ENCODE data around the gene PLEKHA6. TPM values are rescaled to one million over a fixed set of nuclear protein-coding genes. Genes with fewer than 3 reads are reported as not detected.

The PLEKHA6 gene
- total and polyA plus RNA-seq, 5 experiments from 2014 or later = 0.02 to 2.0 (median 1.2) TPM; not detected in 2

- no peak for ATAC-seq
Observed at GRCh38 chr1:204264805-204265204, 94.9 kb downstream of the PLEKHA6 start.

DNA sequence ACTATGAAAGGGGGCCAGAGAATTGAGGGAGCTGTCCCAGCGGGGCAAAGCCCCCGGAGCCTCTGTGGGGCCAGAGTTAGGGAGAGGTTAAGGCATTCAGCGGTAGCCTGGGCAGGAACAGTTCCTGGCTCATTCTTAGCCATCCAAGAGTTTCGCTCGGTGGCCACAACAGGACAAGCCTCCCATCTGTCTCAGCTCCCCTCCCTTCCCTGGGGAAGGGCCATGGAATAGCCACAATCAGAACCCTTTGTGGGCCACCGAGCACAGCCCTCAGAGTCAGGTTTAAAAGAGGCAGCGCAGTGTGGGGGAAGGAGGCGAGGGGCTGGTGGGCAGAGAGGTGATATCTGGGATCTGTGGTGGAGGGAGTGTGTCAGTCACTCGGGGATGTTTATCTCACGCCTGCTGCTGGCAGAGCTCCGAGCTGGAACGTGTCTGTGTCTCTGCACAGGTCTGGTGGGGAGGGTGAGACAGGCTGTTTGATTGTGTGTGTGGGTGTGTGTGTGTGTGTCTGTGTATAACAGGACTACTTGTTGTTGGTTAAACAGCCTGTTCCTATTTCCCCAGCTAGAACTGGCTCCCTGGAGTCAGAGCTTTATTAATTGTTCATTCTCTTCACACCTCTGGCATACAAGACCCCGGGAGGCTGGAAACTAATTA lies 96.3 kb downstream of the PLEKHA6 start:
- no peaks in the 10 kb centered on the region for H3K9me3 Mint-ChIP-seq
- H3K27ac Mint-ChIP-seq = peak overlapping the region in 1 of 10 donors; percentile 41
- POLR2A ChIA-PET = no interaction called here
- DNase-seq (peak in 1 of 10 donors; percentile 21), ATAC-seq (no peak)
- H3K4me3 Mint-ChIP-seq = no peak overlapping the region
- H3K4me1 Mint-ChIP-seq = peaks cover 0 to 1% (median 0%) of the 10 kb centered on the region in 4 donors
- H3K36me3 Mint-ChIP-seq = no peaks in the 10 kb centered on the region
- H3K27me3 Mint-ChIP-seq = no peaks in the 10 kb centered on the region

More at GRCh38 chr1:204264805-204265204, 94.9 kb downstream of the PLEKHA6 start:
- peak overlapping the region in 1 of 10 donors; percentile 40 for H3K27ac Mint-ChIP-seq
- no peak overlapping the region for H3K4me3 Mint-ChIP-seq
- no peaks in the 10 kb centered on the region for H3K4me1 Mint-ChIP-seq
- H3K36me3 Mint-ChIP-seq = no peaks in the 10 kb centered on the region
- POLR2A ChIA-PET = no interaction called here
- H3K9me3 Mint-ChIP-seq = no peaks in the 10 kb centered on the region
- DNase-seq = peak in 1 of 10 donors; percentile 43
- peaks cover 0 to 4% (median 0%) of the 10 kb centered on the region in 5 donors for H3K27me3 Mint-ChIP-seq

DNA sequence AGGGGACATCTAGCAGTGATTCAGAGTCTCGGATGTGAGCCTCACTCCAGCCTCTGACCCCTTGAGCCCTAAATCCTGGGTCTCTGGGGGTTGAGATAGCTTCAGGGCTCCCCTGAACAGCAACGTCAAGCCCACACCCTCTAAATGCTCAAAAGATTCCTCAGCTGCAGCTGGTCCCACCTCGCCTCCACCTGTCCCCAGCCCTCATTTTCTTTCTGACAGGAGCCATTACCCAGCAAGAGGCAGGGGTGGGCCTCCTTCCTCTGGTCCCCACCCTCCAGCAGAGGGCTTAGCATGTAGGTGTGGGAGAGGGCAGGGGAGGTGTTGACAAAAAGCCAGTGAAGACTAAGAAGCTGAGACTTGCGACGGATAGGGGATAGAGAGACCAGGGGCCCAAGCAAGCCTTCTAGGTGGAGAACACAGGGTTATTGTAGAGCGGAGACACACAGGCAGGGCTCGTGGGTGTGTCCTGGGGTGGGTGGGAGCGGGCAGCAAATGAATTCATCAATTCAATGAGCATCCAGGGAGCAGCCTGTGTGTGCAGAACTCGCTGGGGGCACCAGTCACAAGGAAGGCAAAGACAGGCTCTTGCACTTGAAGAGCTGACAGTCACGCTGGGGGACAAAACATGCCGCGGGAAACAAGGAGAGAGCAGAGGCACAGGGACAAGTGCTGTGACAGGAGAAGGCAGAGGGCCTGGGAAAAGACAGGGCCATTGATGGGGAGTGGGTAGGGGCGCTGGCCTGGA lies 97.0 kb downstream of the PLEKHA6 start:
- H3K4me3 Mint-ChIP-seq = no peak overlapping the region
- H3K27ac Mint-ChIP-seq = peak overlapping the region in 3 of 10 donors; percentile 41 to 80 (median 68)
- peaks cover 0 to 3% (median 0%) of the 10 kb centered on the region in 4 donors for H3K4me1 Mint-ChIP-seq
- POLR2A ChIA-PET = no interaction called here
- no peaks in the 10 kb centered on the region for H3K36me3 Mint-ChIP-seq
- ATAC-seq (no peak), DNase-seq (peak in 1 of 10 donors; percentile 45)
- H3K27me3 Mint-ChIP-seq = no peaks in the 10 kb centered on the region
- no peaks in the 10 kb centered on the region for H3K9me3 Mint-ChIP-seq

GRCh38 chr1:204261746-204262505 lies 97.8 kb downstream of the PLEKHA6 start:
- no peak overlapping the region for H3K4me3 Mint-ChIP-seq
- POLR2A ChIA-PET = no interaction called here

DNA sequence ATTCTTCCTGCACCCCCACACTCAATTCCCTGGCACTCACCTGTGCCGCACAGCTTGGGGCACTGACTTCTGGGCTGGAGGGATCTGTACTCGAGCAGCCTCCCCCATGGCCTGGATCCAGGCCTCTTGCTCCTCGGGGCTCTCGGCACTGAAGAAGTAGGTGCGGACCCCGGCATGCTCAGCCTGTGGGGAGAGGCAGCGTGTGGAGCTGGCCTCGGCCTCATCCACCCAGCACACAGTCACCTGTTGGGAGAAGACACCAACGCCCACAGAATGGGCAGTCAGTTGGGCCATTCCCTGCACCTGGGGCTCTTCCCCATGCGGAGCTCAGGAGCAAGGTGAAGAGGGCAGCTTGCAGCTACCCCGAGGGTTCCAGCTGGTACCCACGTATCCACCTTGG lies 98.5 kb downstream of the PLEKHA6 start:
- Mint-ChIP-seq H3K4me1 (peaks cover 0 to 3% (median 0%) of the 10 kb centered on the region in 4 donors), H3K4me3 (no peak overlapping the region), H3K36me3 (no peaks in the 10 kb centered on the region), H3K27me3 (peaks cover 0 to 3% (median 0%) of the 10 kb centered on the region in 5 donors), H3K9me3 (no peaks in the 10 kb centered on the region), H3K27ac (no peak overlapping the region)
- DNase-seq = no peak
- no peak for ATAC-seq
- POLR2A ChIA-PET = no interaction called here

More at GRCh38 chr1:204261746-204262505, 97.8 kb downstream of the PLEKHA6 start:
- DNase-seq (peak in 1 of 10 donors; percentile 50), ATAC-seq (no peak)
- H3K27ac Mint-ChIP-seq = no peak overlapping the region
- no peaks in the 10 kb centered on the region for H3K9me3 Mint-ChIP-seq
- H3K27me3 Mint-ChIP-seq = no peaks in the 10 kb centered on the region
- H3K4me1 Mint-ChIP-seq = peaks cover 0 to 3% (median 0%) of the 10 kb centered on the region in 4 donors
- H3K36me3 Mint-ChIP-seq = no peaks in the 10 kb centered on the region

GRCh38 chr1:204260601-204261197 lies 99.0 kb downstream of the PLEKHA6 start:
- DNase-seq = peak in 1 of 10 donors; percentile 42
- Mint-ChIP-seq H3K4me1 (peaks cover 0 to 3% (median 0%) of the 10 kb centered on the region in 4 donors), H3K27ac (no peak overlapping the region), H3K36me3 (no peaks in the 10 kb centered on the region), H3K9me3 (no peaks in the 10 kb centered on the region), H3K4me3 (no peak overlapping the region), H3K27me3 (peaks cover 0 to 3% (median 0%) of the 10 kb centered on the region in 5 donors)
- ATAC-seq = no peak
- POLR2A ChIA-PET = no interaction called here

- no peaks in the 10 kb centered on the region for H3K9me3 Mint-ChIP-seq
- H3K4me1 Mint-ChIP-seq = peaks cover 0 to 3% (median 0%) of the 10 kb centered on the region in 4 donors
- no peak overlapping the region for H3K4me3 Mint-ChIP-seq
- H3K27ac Mint-ChIP-seq = no peak overlapping the region
- H3K27me3 Mint-ChIP-seq = peaks cover 0 to 3% (median 0%) of the 10 kb centered on the region in 5 donors
- ATAC-seq (no peak), DNase-seq (peak in 1 of 10 donors; percentile 38)
- no peaks in the 10 kb centered on the region for H3K36me3 Mint-ChIP-seq
- POLR2A ChIA-PET = no interaction called here
Observed at GRCh38 chr1:204259782-204260181, 99.9 kb downstream of the PLEKHA6 start.

- POLR2A ChIA-PET = no interaction called here
- DNase-seq = no peak
- H3K27ac Mint-ChIP-seq = no peak overlapping the region
Observed at GRCh38 chr1:204259196-204259595, 100.5 kb downstream of the PLEKHA6 start.

GRCh38 chr1:204258213-204259115 lies 101.3 kb downstream of the PLEKHA6 start:
- H3K4me3 Mint-ChIP-seq = no peak overlapping the region
- no peaks in the 10 kb centered on the region for H3K9me3 Mint-ChIP-seq
- H3K4me1 Mint-ChIP-seq = peaks cover 0 to 3% (median 0%) of the 10 kb centered on the region in 4 donors
- DNase-seq = peak in 7 of 10 donors; percentile 1 to 50 (median 13)
- POLR2A ChIA-PET = interaction anchor here (0.5 kb wide), 1 partner anchor 113 kb away, joined by 4 read pairs; no protein-coding TSS in a partner anchor
- peak overlapping the region in 2 of 10 donors; percentile 13 to 22 for H3K27ac Mint-ChIP-seq
- ATAC-seq = peak in 1 of 2 donors; percentile 42
- no peaks in the 10 kb centered on the region for H3K36me3 Mint-ChIP-seq
- peaks cover 0 to 3% (median 0%) of the 10 kb centered on the region in 5 donors for H3K27me3 Mint-ChIP-seq

More at GRCh38 chr1:204259196-204259595, 100.5 kb downstream of the PLEKHA6 start:
- Mint-ChIP-seq H3K4me1 (peaks cover 0 to 3% (median 0%) of the 10 kb centered on the region in 4 donors), H3K36me3 (no peaks in the 10 kb centered on the region), H3K27me3 (peaks cover 0 to 3% (median 0%) of the 10 kb centered on the region in 5 donors), H3K9me3 (no peaks in the 10 kb centered on the region), H3K4me3 (no peak overlapping the region)
- ATAC-seq = no peak

- POLR2A ChIA-PET = no interaction called here
- H3K27ac Mint-ChIP-seq = peak overlapping the region in 1 of 10 donors; percentile 29
- ATAC-seq (no peak), DNase-seq (peak in 1 of 10 donors; percentile 56)
- no peaks in the 10 kb centered on the region for H3K36me3 Mint-ChIP-seq
- H3K4me3 Mint-ChIP-seq = no peak overlapping the region
- H3K4me1 Mint-ChIP-seq = peaks cover 0 to 3% (median 0%) of the 10 kb centered on the region in 4 donors
- no peaks in the 10 kb centered on the region for H3K9me3 Mint-ChIP-seq
- peaks cover 0 to 3% (median 0%) of the 10 kb centered on the region in 5 donors for H3K27me3 Mint-ChIP-seq
Observed at GRCh38 chr1:204257446-204257845, 102.3 kb downstream of the PLEKHA6 start.

DNA sequence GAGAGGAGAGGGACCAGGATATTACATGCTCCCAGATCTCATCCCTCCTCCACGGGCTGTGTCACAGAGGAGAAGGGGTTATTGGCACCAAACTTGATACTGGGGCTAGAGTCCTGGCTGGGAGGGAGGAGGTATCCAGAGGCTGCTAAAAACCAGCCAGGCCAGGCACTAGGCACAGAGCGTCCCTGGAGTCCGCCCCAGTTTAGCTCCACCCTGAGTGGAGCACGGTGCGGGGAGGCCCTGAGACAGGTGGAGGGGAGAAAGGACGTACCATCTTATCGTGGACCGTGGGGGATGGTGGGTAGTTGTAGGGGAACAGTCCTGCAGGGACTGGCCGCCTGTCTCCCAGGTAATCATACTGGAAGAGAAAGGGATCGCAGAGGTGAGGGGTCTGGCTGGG lies 103.2 kb downstream of the PLEKHA6 start:
- Mint-ChIP-seq H3K4me1 (peaks cover 0 to 3% (median 0%) of the 10 kb centered on the region in 4 donors), H3K36me3 (no peaks in the 10 kb centered on the region), H3K27ac (peak overlapping the region in 1 of 10 donors; percentile 23), H3K4me3 (no peak overlapping the region), H3K9me3 (no peaks in the 10 kb centered on the region), H3K27me3 (peaks cover 0 to 3% (median 0%) of the 10 kb centered on the region in 5 donors)
- DNase-seq (peak in 1 of 10 donors; percentile 62), ATAC-seq (no peak)
- POLR2A ChIA-PET = no interaction called here
